MM.1S (cell line): Measurements from ENCODE around the gene CYTH4.

Experiments
- CTCF ChIP-seq: fragments of 300-600 bp; sonication (generic); IDR thresholded peaks from 2 replicates; pipeline ENCODE4 v1.5.1; 2016; ENCODE audit warnings: antibody characterized with exemption, low read length, mixed read lengths
- EZH2 ChIP-seq: fragments of 300-600 bp; sonication (generic); optimal IDR thresholded peaks from 2 replicates; pipeline ENCODE3; 2017; ENCODE audit warnings: low read depth, mild to moderate bottlenecking, antibody characterized with exemption, low read length, mixed read lengths

GRCh38 chr22:37237371-37238268, 44.7 kb upstream of the CYTH4 start:
- TF ChIP-seq EZH2: no peak
- TF ChIP-seq CTCF: no peak
